Activated CD4-positive, alpha-beta T cell treated with anti-CD3 and anti-CD28 coated beads, Interleukin-2, amount 10 ng/mL, durations not matched to agents 24 days and 14 days (primary cell): ENCODE measurements around the gene ULK4. TPM values are rescaled to one million over a fixed set of nuclear protein-coding genes. Genes with fewer than 3 reads are reported as not detected.

Experiments used
- DNase-seq: peaks from one replicate; pipeline ENCODE4 v3.0.0; 2022
- H3K27ac Mint-ChIP-seq: one replicate; pipeline ENCODE4 v1.8.0; 2022; ENCODE audit warnings: mild to moderate bottlenecking, mixed read lengths
- H3K27me3 Mint-ChIP-seq: one replicate; pipeline ENCODE4 v1.8.0; 2022; ENCODE audit warnings: mixed read lengths
- H3K36me3 Mint-ChIP-seq: one replicate; pipeline ENCODE4 v1.8.0; 2022; ENCODE audit warnings: low read depth, mild to moderate bottlenecking, mixed read lengths
- H3K4me1 Mint-ChIP-seq: one replicate; pipeline ENCODE4 v1.8.0; 2021; ENCODE audit warnings: mixed read lengths
- H3K4me3 Mint-ChIP-seq: one replicate; pipeline ENCODE4 v1.8.0; 2022; ENCODE audit warnings: mild to moderate bottlenecking, moderate library complexity, mixed read lengths
- H3K9me3 Mint-ChIP-seq: one replicate; pipeline ENCODE4 v1.8.0; 2021; ENCODE audit warnings: mixed read lengths
- intact Hi-C: fragments of 100-400 bp; cut with micrococcal nuclease; formaldehyde crosslinking; loops from one replicate; pipeline ENCODE4 v1.15.1; 2023
- total RNA-seq: library from RNA; stranded (reverse); gene quantifications from 2 replicates; pipeline ENCODE4 v1.2.3, GENCODE V29; 2022

ULK4 gene
- total RNA-seq, 1 donor from 2014 or later: 10.2 TPM

- no peak for DNase-seq
- Mint-ChIP-seq H3K4me3 (no peak overlapping the region), H3K9me3 (no peaks in the 10 kb centered on the region), H3K36me3 (no peaks in the 10 kb centered on the region), H3K27me3 (no peaks in the 10 kb centered on the region), H3K4me1 (no peaks in the 10 kb centered on the region), H3K27ac (no peak overlapping the region)
- intact Hi-C loops: no loop called here
These were observed 599.0 kb downstream of the ULK4 start for GRCh38 chr3:41362638-41363559.

- no peaks in the 10 kb centered on the region for H3K27me3 Mint-ChIP-seq
- no peaks in the 10 kb centered on the region for H3K4me1 Mint-ChIP-seq
- no peak for DNase-seq
- no peak overlapping the region for H3K4me3 Mint-ChIP-seq
- no peaks in the 10 kb centered on the region for H3K36me3 Mint-ChIP-seq
- H3K9me3 Mint-ChIP-seq: no peaks in the 10 kb centered on the region
- intact Hi-C loops: no loop called here
- H3K27ac Mint-ChIP-seq: no peak overlapping the region
These were observed 604.6 kb downstream of the ULK4 start for GRCh38 chr3:41357271-41357670.

GRCh38 chr3:41356775-41357174, 605.1 kb downstream of the ULK4 start:
- Mint-ChIP-seq H3K4me1 (no peaks in the 10 kb centered on the region), H3K4me3 (no peak overlapping the region), H3K27ac (no peak overlapping the region), H3K27me3 (no peaks in the 10 kb centered on the region), H3K36me3 (no peaks in the 10 kb centered on the region), H3K9me3 (no peaks in the 10 kb centered on the region)
- no peak for DNase-seq
- intact Hi-C loops: no loop called here

- Mint-ChIP-seq H3K4me3 (no peak overlapping the region), H3K4me1 (no peaks in the 10 kb centered on the region), H3K9me3 (no peaks in the 10 kb centered on the region), H3K36me3 (no peaks in the 10 kb centered on the region), H3K27ac (no peak overlapping the region), H3K27me3 (no peaks in the 10 kb centered on the region)
- intact Hi-C loops: no loop called here
- no peak for DNase-seq
These were observed 609.4 kb downstream of the ULK4 start for GRCh38 chr3:41352510-41352909.

GRCh38 chr3:41350441-41350840, 611.5 kb downstream of the ULK4 start:
- intact Hi-C loops: no loop called here
- no peaks in the 10 kb centered on the region for H3K36me3 Mint-ChIP-seq
- no peak overlapping the region for H3K27ac Mint-ChIP-seq
- no peaks in the 10 kb centered on the region for H3K4me1 Mint-ChIP-seq
- no peak for DNase-seq
- no peaks in the 10 kb centered on the region for H3K27me3 Mint-ChIP-seq
- H3K4me3 Mint-ChIP-seq: no peak overlapping the region
- H3K9me3 Mint-ChIP-seq: peaks cover 2% of the 10 kb centered on the region

- Mint-ChIP-seq H3K9me3 (peaks cover 10% of the 10 kb centered on the region), H3K4me1 (no peaks in the 10 kb centered on the region), H3K4me3 (no peak overlapping the region), H3K36me3 (no peaks in the 10 kb centered on the region), H3K27me3 (no peaks in the 10 kb centered on the region), H3K27ac (no peak overlapping the region)
- intact Hi-C loops: no loop called here
- DNase-seq: no peak
These were observed 613.5 kb downstream of the ULK4 start for GRCh38 chr3:41348401-41348800.

- intact Hi-C loops: no loop called here
- no peaks in the 10 kb centered on the region for H3K36me3 Mint-ChIP-seq
- no peak for DNase-seq
- H3K9me3 Mint-ChIP-seq: peaks cover 10% of the 10 kb centered on the region
- H3K4me3 Mint-ChIP-seq: no peak overlapping the region
- no peaks in the 10 kb centered on the region for H3K27me3 Mint-ChIP-seq
- no peaks in the 10 kb centered on the region for H3K4me1 Mint-ChIP-seq
- no peak overlapping the region for H3K27ac Mint-ChIP-seq
These were observed 615.1 kb downstream of the ULK4 start for GRCh38 chr3:41346698-41347270.

- Mint-ChIP-seq H3K27ac (no peak overlapping the region), H3K9me3 (peaks cover 10% of the 10 kb centered on the region), H3K27me3 (no peaks in the 10 kb centered on the region), H3K4me3 (no peak overlapping the region), H3K4me1 (no peaks in the 10 kb centered on the region), H3K36me3 (no peaks in the 10 kb centered on the region)
- DNase-seq: no peak
- intact Hi-C loops: no loop called here
These were observed 616.1 kb downstream of the ULK4 start for GRCh38 chr3:41345788-41346187.

GRCh38 chr3:41339758-41340157, 622.1 kb downstream of the ULK4 start:
- Mint-ChIP-seq H3K27ac (no peak overlapping the region), H3K27me3 (no peaks in the 10 kb centered on the region), H3K4me3 (no peak overlapping the region), H3K36me3 (no peaks in the 10 kb centered on the region), H3K4me1 (no peaks in the 10 kb centered on the region), H3K9me3 (peaks cover 2% of the 10 kb centered on the region)
- intact Hi-C loops: loop anchor here (10.0 kb wide), 1 partner anchor 755 kb away; no protein-coding TSS in a partner anchor
- DNase-seq: no peak

- no peak for DNase-seq
- intact Hi-C loops: loop anchor here (10.0 kb wide), 1 partner anchor 753 kb away; no protein-coding TSS in a partner anchor
- H3K4me1 Mint-ChIP-seq: no peaks in the 10 kb centered on the region
- no peak overlapping the region for H3K27ac Mint-ChIP-seq
- no peaks in the 10 kb centered on the region for H3K36me3 Mint-ChIP-seq
- no peak overlapping the region for H3K4me3 Mint-ChIP-seq
- no peaks in the 10 kb centered on the region for H3K27me3 Mint-ChIP-seq
- H3K9me3 Mint-ChIP-seq: no peaks in the 10 kb centered on the region
These were observed 623.6 kb downstream of the ULK4 start for GRCh38 chr3:41338276-41338675.

- no peak overlapping the region for H3K4me3 Mint-ChIP-seq
- no peaks in the 10 kb centered on the region for H3K4me1 Mint-ChIP-seq
- H3K36me3 Mint-ChIP-seq: no peaks in the 10 kb centered on the region
- DNase-seq: no peak
- H3K27me3 Mint-ChIP-seq: no peaks in the 10 kb centered on the region
- no peak overlapping the region for H3K27ac Mint-ChIP-seq
- intact Hi-C loops: loop anchor here (10.0 kb wide), 1 partner anchor 750 kb away; no protein-coding TSS in a partner anchor
- H3K9me3 Mint-ChIP-seq: no peaks in the 10 kb centered on the region
These were observed 627.5 kb downstream of the ULK4 start for GRCh38 chr3:41334426-41334825.

- H3K4me1 Mint-ChIP-seq: no peaks in the 10 kb centered on the region
- H3K36me3 Mint-ChIP-seq: no peaks in the 10 kb centered on the region
- no peaks in the 10 kb centered on the region for H3K9me3 Mint-ChIP-seq
- no peak overlapping the region for H3K4me3 Mint-ChIP-seq
- no peak for DNase-seq
- H3K27ac Mint-ChIP-seq: no peak overlapping the region
- intact Hi-C loops: loop anchor here (10.0 kb wide), 1 partner anchor 746 kb away; no protein-coding TSS in a partner anchor
- H3K27me3 Mint-ChIP-seq: no peaks in the 10 kb centered on the region
These were observed 630.9 kb downstream of the ULK4 start for GRCh38 chr3:41331041-41331440.

- no peak overlapping the region for H3K27ac Mint-ChIP-seq
- no peaks in the 10 kb centered on the region for H3K9me3 Mint-ChIP-seq
- H3K27me3 Mint-ChIP-seq: peaks cover 1% of the 10 kb centered on the region
- no peak overlapping the region for H3K4me3 Mint-ChIP-seq
- intact Hi-C loops: loop anchor here (10.0 kb wide), 1 partner anchor 746 kb away; no protein-coding TSS in a partner anchor
- no peaks in the 10 kb centered on the region for H3K36me3 Mint-ChIP-seq
- no peaks in the 10 kb centered on the region for H3K4me1 Mint-ChIP-seq
- no peak for DNase-seq
These were observed 631.4 kb downstream of the ULK4 start for GRCh38 chr3:41330465-41330864.

- Mint-ChIP-seq H3K27ac (no peak overlapping the region), H3K4me1 (no peaks in the 10 kb centered on the region), H3K36me3 (no peaks in the 10 kb centered on the region), H3K4me3 (no peak overlapping the region), H3K27me3 (peaks cover 1% of the 10 kb centered on the region), H3K9me3 (no peaks in the 10 kb centered on the region)
- DNase-seq: no peak
- intact Hi-C loops: loop anchor here (10.0 kb wide), 1 partner anchor 745 kb away; no protein-coding TSS in a partner anchor
These were observed 632.0 kb downstream of the ULK4 start for GRCh38 chr3:41329881-41330280.
